H9 (cell line): Measurements from ENCODE around the gene LTF. TPM values are rescaled to one million over a fixed set of nuclear protein-coding genes. Genes with fewer than 3 reads are reported as not detected.

Experiments used
- DNase-seq: peaks from one replicate; pipeline ENCODE4 v3.0.0-alpha.2; 2017
- H2AFZ ChIP-seq: one replicate; pipeline ENCODE4 v1.6.1; 2013; ENCODE audit warnings: mild to moderate bottlenecking, low read length, control low read depth, moderate library complexity
- H2AK5ac ChIP-seq: 2 replicates; pipeline ENCODE4 v1.6.1; 2013; ENCODE audit warnings: low read length, control low read depth, mixed read lengths; ENCODE audit not compliant: insufficient read length
- H2BK120ac ChIP-seq: one replicate; pipeline ENCODE4 v1.6.1; 2013; ENCODE audit warnings: low read depth, mild to moderate bottlenecking, low read length, control low read depth, inconsistent platforms; ENCODE audit not compliant: poor library complexity, severe bottlenecking
- H2BK12ac ChIP-seq: 2 replicates; pipeline ENCODE4 v1.6.1; 2013; ENCODE audit warnings: low read length, control low read depth, mixed read lengths, low read depth; ENCODE audit not compliant: insufficient read length
- H2BK15ac ChIP-seq: 2 replicates; pipeline ENCODE4 v1.6.1; 2013; ENCODE audit warnings: low read depth, low read length, control low read depth
- H2BK20ac ChIP-seq: one replicate; pipeline ENCODE4 v1.6.1; 2013; ENCODE audit warnings: low read depth, mild to moderate bottlenecking, low read length, control low read depth, inconsistent platforms; ENCODE audit not compliant: poor library complexity, severe bottlenecking
- H2BK5ac ChIP-seq: 2 replicates; pipeline ENCODE4 v1.6.1; 2013; ENCODE audit warnings: low read length, control low read depth, mixed read lengths; ENCODE audit not compliant: insufficient read length
- H3K14ac ChIP-seq: 2 replicates; pipeline ENCODE4 v1.6.1; 2013; ENCODE audit warnings: low read length, control low read depth; ENCODE audit not compliant: insufficient read depth
- H3K18ac ChIP-seq: 2 replicates; pipeline ENCODE4 v1.6.1; 2013; ENCODE audit warnings: low read depth, mild to moderate bottlenecking, mixed read lengths, low read length, control low read depth; ENCODE audit not compliant: insufficient read length
- H3K23ac ChIP-seq: 2 replicates; pipeline ENCODE4 v1.6.1; 2013; ENCODE audit warnings: low read length, control low read depth, mixed read lengths, low read depth; ENCODE audit not compliant: insufficient read length
- H3K23me2 ChIP-seq: 2 replicates; pipeline ENCODE4 v1.6.1; 2013; ENCODE audit warnings: low read depth, mild to moderate bottlenecking, mixed read lengths, low read length, control low read depth; ENCODE audit not compliant: insufficient read length, poor library complexity, severe bottlenecking
- H3K27ac ChIP-seq: 2 replicates; pipeline ENCODE4 v1.5.1; 2013; ENCODE audit warnings: low read length, control low read depth, mixed read lengths, low read depth; ENCODE audit not compliant: insufficient read length
- H3K27me3 ChIP-seq: 2 replicates; pipeline ENCODE4 v1.6.1; 2013; ENCODE audit warnings: low read length, control low read depth, inconsistent platforms; ENCODE audit not compliant: insufficient read depth
- H3K4ac ChIP-seq: 2 replicates; pipeline ENCODE4 v1.6.1; 2013; ENCODE audit warnings: low read depth, mild to moderate bottlenecking, control low read depth, inconsistent platforms, low read length, moderate library complexity
- H3K4me1 ChIP-seq: 2 replicates; pipeline ENCODE4 v1.6.1; 2013; ENCODE audit warnings: low read length, control low read depth, inconsistent platforms; ENCODE audit not compliant: insufficient read depth
- H3K4me2 ChIP-seq: 2 replicates; pipeline ENCODE4 v1.6.1; 2013; ENCODE audit warnings: low read length, control low read depth, mixed read lengths; ENCODE audit not compliant: insufficient read length, insufficient read depth
- H3K56ac ChIP-seq: 2 replicates; pipeline ENCODE4 v1.6.1; 2013; ENCODE audit warnings: low read depth, mild to moderate bottlenecking, mixed read lengths, low read length, control low read depth; ENCODE audit not compliant: insufficient read length
- H3K79me1 ChIP-seq: 2 replicates; pipeline ENCODE4 v1.6.1; 2013; ENCODE audit warnings: low read depth, mild to moderate bottlenecking, moderate library complexity, low read length, control low read depth, inconsistent platforms; ENCODE audit not compliant: insufficient read depth, poor library complexity, severe bottlenecking
- H3K79me2 ChIP-seq: 2 replicates; pipeline ENCODE4 v1.6.1; 2013; ENCODE audit warnings: low read length, control low read depth, inconsistent platforms; ENCODE audit not compliant: insufficient read depth
- H3K9ac ChIP-seq: 2 replicates; pipeline ENCODE4 v1.6.1; 2013; ENCODE audit warnings: low read length, control low read depth, mixed read lengths; ENCODE audit not compliant: insufficient read length; ENCODE audit errors: extremely low read depth
- H3K9me3 ChIP-seq: one replicate; pipeline ENCODE4 v1.6.1; 2013; ENCODE audit warnings: low read depth, low read length, inconsistent platforms; ENCODE audit not compliant: control insufficient read depth
- H3T11ph ChIP-seq: one replicate; pipeline ENCODE4 v1.6.1; 2013; ENCODE audit warnings: mild to moderate bottlenecking, low read length, control low read depth, inconsistent platforms
- H4K20me1 ChIP-seq: one replicate; pipeline ENCODE4 v1.6.1; 2013; ENCODE audit not compliant: control insufficient read depth, insufficient read length, insufficient read depth
- H4K5ac ChIP-seq: 2 replicates; pipeline ENCODE4 v1.6.1; 2013; ENCODE audit warnings: low read depth, mild to moderate bottlenecking, mixed read lengths, low read length, control low read depth; ENCODE audit not compliant: insufficient read length
- H4K8ac ChIP-seq: replicated peaks from 2 replicates; pipeline ENCODE4 v1.6.1; 2013; ENCODE audit warnings: low read length, control low read depth, mixed read lengths, low read depth; ENCODE audit not compliant: insufficient read length
- H4K91ac ChIP-seq: 2 replicates; pipeline ENCODE4 v1.6.1; 2013; ENCODE audit warnings: low read depth, mild to moderate bottlenecking, moderate library complexity, mixed read lengths, low read length, control low read depth; ENCODE audit not compliant: insufficient read length
- H3K27ac Mint-ChIP-seq, 3 experiments: 2 replicates in 2 of 3; 3 replicates in 1 of 3; pipeline ENCODE4 v1.8.0; 2020 to 2021; ENCODE audit warnings: mixed read lengths in 3 of 3, mild to moderate bottlenecking in 1 of 3, moderate library complexity in 1 of 3
- H3K27me3 Mint-ChIP-seq: 2 replicates; pipeline ENCODE4 v1.8.0; 2021; ENCODE audit warnings: low read depth, mild to moderate bottlenecking, moderate library complexity, mixed read lengths
- H3K36me3 Mint-ChIP-seq, 3 experiments: 2 replicates in 2 of 3; 3 replicates in 1 of 3; pipeline ENCODE4 v1.8.0; 2020 to 2021; ENCODE audit warnings: low read depth in 3 of 3, mixed read lengths in 3 of 3; ENCODE audit not compliant: insufficient read depth in 1 of 3
- H3K4me1 Mint-ChIP-seq, 2 experiments: 2 replicates each; pipeline ENCODE4 v1.8.0; 2020; ENCODE audit warnings: mixed read lengths in 2 of 2
- H3K4me3 Mint-ChIP-seq, 2 experiments: 2 replicates in 1 of 2; 3 replicates in 1 of 2; pipeline ENCODE4 v1.8.0; 2020 to 2021; ENCODE audit warnings: mild to moderate bottlenecking in 2 of 2, mixed read lengths in 2 of 2, moderate library complexity in 1 of 2
- H3K9me3 Mint-ChIP-seq, 2 experiments: 2 replicates in 1 of 2; 3 replicates in 1 of 2; pipeline ENCODE4 v1.8.0; 2020; ENCODE audit warnings: mild to moderate bottlenecking in 2 of 2, mixed read lengths in 2 of 2, moderate library complexity in 1 of 2
- WGBS: extraction: QIAGEN DNeasy Blood & Tissue Kit; methylation state at CpG from one replicate; pipeline ENCODE4 v1.1.7; 2013; ENCODE audit warnings: missing lambda C conversion rate, low lambda C conversion rate, mixed read lengths; ENCODE audit not compliant: insufficient read length; ENCODE audit errors: extremely low coverage; 5-methylcytosine and 5-hydroxymethylcytosine counted together
- total RNA-seq: library from RNA; stranded (reverse); gene quantifications from 2 replicates; pipeline ENCODE4 v1.2.1, GENCODE V29; 2021
- TF ChIP-seq, protein P1 (sequence below): fragments of 200-600 bp; sonication (generic); conservative IDR thresholded peaks from 3 replicates; pipeline ENCODE4 v1.8.0; 2021; ENCODE audit warnings: antibody characterized with exemption, mild to moderate bottlenecking

Gene LTF
- total RNA-seq, 1 experiment from 2014 or later, result not detected

DNA sequence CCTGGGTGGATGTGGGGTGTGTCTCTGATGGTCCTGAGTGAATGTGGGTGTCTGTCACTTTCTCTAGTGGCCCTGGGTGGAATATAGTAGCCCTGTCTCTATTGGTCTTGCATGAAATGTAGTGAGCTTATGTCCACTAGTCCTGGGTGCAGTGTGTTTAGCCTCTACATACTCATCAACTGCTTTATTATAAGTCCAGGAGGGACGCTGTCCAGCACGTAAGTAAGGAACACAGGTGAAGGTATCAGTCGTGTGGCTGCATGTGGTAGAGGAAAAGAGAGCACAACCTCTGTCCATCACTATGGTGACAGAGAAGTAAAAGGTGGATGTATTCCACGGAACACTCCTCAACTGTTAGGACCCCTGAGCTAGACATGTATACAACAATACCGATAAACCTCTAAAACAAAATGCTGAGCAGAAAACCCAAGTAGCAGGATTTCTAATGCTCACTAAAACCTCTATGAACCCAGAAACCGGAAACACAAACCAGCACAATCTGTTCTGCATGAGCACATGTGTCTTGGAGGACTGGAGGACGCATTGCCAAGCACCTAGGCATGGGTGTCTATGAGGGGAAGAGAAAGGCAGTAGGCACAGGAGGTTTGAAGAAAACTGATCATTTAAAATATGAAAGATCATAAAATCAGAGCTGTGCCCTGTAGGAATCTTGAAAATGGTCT, 11.0 kb downstream of the LTF start:
- Mint-ChIP-seq H3K36me3 (no peaks in the 10 kb centered on the region), H3K27me3 (peaks cover 5% of the 10 kb centered on the region), H3K9me3 (no peaks in the 10 kb centered on the region), H3K27ac (no peak overlapping the region), H3K4me1 (no peaks in the 10 kb centered on the region), H3K4me3 (no peak overlapping the region)
- H3K14ac ChIP-seq, result no peak overlapping the region
- TF ChIP-seq, protein P1, sequence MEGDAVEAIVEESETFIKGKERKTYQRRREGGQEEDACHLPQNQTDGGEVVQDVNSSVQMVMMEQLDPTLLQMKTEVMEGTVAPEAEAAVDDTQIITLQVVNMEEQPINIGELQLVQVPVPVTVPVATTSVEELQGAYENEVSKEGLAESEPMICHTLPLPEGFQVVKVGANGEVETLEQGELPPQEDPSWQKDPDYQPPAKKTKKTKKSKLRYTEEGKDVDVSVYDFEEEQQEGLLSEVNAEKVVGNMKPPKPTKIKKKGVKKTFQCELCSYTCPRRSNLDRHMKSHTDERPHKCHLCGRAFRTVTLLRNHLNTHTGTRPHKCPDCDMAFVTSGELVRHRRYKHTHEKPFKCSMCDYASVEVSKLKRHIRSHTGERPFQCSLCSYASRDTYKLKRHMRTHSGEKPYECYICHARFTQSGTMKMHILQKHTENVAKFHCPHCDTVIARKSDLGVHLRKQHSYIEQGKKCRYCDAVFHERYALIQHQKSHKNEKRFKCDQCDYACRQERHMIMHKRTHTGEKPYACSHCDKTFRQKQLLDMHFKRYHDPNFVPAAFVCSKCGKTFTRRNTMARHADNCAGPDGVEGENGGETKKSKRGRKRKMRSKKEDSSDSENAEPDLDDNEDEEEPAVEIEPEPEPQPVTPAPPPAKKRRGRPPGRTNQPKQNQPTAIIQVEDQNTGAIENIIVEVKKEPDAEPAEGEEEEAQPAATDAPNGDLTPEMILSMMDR, result no peak
- no peak overlapping the region for H2BK120ac ChIP-seq
- H3K4me2 ChIP-seq, result no peak overlapping the region
- H3T11ph ChIP-seq, result no peak overlapping the region
- no peak overlapping the region for H2BK15ac ChIP-seq
- H3K4me1 ChIP-seq, result no peaks in the 10 kb centered on the region
- H3K9ac ChIP-seq, result no peak overlapping the region
- no peak overlapping the region for H3K56ac ChIP-seq
- H3K27me3 ChIP-seq, result no peaks in the 10 kb centered on the region
- H3K18ac ChIP-seq, result no peak overlapping the region
- H2BK12ac ChIP-seq, result no peak overlapping the region
- no peaks in the 10 kb centered on the region for H3K79me1 ChIP-seq
- H4K8ac ChIP-seq, result no peak overlapping the region
- no peak overlapping the region for H3K4ac ChIP-seq
- no peak overlapping the region for H4K91ac ChIP-seq
- DNase-seq, result no peak
- H2AK5ac ChIP-seq, result no peak overlapping the region
- H3K23me2 ChIP-seq, result no peaks in the 10 kb centered on the region
- no peaks in the 10 kb centered on the region for H4K20me1 ChIP-seq
- H2BK5ac ChIP-seq, result no peak overlapping the region
- H3K9me3 ChIP-seq, result no peaks in the 10 kb centered on the region
- H2BK20ac ChIP-seq, result no peak overlapping the region
- H3K27ac ChIP-seq, result no peak overlapping the region
- no peak overlapping the region for H4K5ac ChIP-seq
- H2AFZ ChIP-seq, result no peak overlapping the region
- WGBS, result no CpG with 5 or more reads among the region's 7 CpGs
- no peak overlapping the region for H3K23ac ChIP-seq
- H3K79me2 ChIP-seq, result no peaks in the 10 kb centered on the region
